Esophagus muscularis mucosa (tissue), 3 donors: ENCODE measurements around the gene AKR1C1.

Source experiments
- POLR2A ChIP-seq: fragments of 450-650 bp; IDR thresholded peaks from one replicate; pipeline ENCODE4 v1.6.1; 2017; ENCODE audit warnings: antibody characterized with exemption, moderate library complexity, mild to moderate bottlenecking, low read depth
- TF ChIP-seq, protein P1 (sequence below), 3 experiments: fragments of 200-600 bp in 2 of 3; fragments of 450-650 bp in 1 of 3; sonication (generic) in 2 of 3; IDR thresholded peaks; one replicate each; pipeline ENCODE4 v1.5.1; 2017 to 2019; ENCODE audit warnings: antibody characterized with exemption in 3 of 3, mild to moderate bottlenecking in 2 of 3, moderate library complexity in 1 of 3

DNA sequence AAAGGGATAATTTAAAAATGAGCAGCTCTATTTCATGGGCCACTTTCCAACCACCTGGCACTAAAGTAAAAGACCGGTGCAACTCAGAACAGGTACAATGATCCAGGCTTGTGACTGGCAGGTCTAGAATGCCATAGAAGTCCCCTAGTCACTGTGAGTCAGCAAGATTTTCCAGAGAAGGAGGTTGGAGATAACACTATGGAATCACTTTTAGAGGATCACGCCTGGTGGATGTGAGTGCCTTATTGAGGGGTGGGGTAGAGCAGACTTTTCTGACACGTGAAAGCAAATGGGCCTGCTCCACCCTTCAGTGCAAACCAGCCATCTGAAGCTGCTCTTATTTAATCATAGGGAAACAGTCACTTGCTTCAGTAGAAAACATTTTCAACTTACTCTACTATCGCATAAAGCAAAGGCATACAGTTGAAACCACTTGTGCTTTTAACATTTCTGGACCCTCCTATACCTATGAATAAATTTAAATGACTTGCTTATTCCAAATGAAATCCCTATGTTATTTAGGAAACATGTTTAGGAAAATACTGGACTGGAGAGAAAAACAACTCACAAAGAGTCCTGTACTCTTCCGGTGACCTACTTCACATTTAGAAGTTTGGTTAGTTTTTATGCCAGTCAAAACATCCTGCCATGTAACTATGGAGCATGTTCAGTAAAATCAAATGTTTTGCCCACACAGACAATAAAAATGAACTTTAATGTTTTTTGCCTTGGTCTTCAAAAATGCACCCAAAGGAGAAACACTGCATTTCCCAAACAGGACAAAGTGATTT lies 21.5 kb upstream of the AKR1C1 start:
- TF ChIP-seq, protein P1, sequence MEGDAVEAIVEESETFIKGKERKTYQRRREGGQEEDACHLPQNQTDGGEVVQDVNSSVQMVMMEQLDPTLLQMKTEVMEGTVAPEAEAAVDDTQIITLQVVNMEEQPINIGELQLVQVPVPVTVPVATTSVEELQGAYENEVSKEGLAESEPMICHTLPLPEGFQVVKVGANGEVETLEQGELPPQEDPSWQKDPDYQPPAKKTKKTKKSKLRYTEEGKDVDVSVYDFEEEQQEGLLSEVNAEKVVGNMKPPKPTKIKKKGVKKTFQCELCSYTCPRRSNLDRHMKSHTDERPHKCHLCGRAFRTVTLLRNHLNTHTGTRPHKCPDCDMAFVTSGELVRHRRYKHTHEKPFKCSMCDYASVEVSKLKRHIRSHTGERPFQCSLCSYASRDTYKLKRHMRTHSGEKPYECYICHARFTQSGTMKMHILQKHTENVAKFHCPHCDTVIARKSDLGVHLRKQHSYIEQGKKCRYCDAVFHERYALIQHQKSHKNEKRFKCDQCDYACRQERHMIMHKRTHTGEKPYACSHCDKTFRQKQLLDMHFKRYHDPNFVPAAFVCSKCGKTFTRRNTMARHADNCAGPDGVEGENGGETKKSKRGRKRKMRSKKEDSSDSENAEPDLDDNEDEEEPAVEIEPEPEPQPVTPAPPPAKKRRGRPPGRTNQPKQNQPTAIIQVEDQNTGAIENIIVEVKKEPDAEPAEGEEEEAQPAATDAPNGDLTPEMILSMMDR (IDR thresholded peaks at IDR 0.05): no peak
- no peak for TF ChIP-seq POLR2A
